ENCODE results near the gene POLL. TPM values are rescaled to one million over a fixed set of nuclear protein-coding genes. Genes with fewer than 3 reads are reported as not detected.
"Not testable (repeated sequence)": the region's sequence is repeated elsewhere in the genome, so short reads cannot be mapped to it uniquely, and the experiment has no call there.

POLL gene
- total RNA-seq (2021), result 40.7 to 46.2 TPM (median 41.3 TPM) in 3 replicates
- percentile 84 among the genes with signal in this experiment for Bru-seq, nascent RNA
- long read RNA-seq, experiment 1, transcript POLL-205 (8 exons, 2,360 nt), result major isoform, 25 of 79 reads
- long read RNA-seq, experiment 1, transcript POLL-201 (9 exons, 2,670 nt), result minor isoform, 5 of 79 reads
- long read RNA-seq, experiment 1, partial matches to known transcripts, result 12 of 79 reads
- long read RNA-seq, experiment 1, other reads (novel, unspliced or antisense), result 36 of 79 reads
- long read RNA-seq, experiment 2, transcript POLL-205 (8 exons, 2,360 nt), result major isoform, 11 of 38 reads
- long read RNA-seq, experiment 2, partial matches to known transcripts, result 5 of 38 reads
- long read RNA-seq, experiment 2, other reads (novel, unspliced or antisense), result 19 of 38 reads
- long read RNA-seq, experiment 3, partial matches to known transcripts, result 0 of 13 reads
- long read RNA-seq, experiment 3, other reads (novel, unspliced or antisense), result 12 of 13 reads

GRCh38 chr10:101587725-101588653, at the start of gene POLL, which contains the start of gene DPCD:
Gene POLL (minus strand): TSS chr10:101588257. CDS start chr10:101587360, 897 bp downstream.
Gene DPCD (plus strand): TSS chr10:101588321. CDS start chr10:101588337, 16 bp downstream.
- ATAC-seq (peak; percentile 96), DNase-seq (ENCODE audit: low spot score) (peak; percentile 96)
- ChIA-PET CTCF (interaction anchor here (0.6 to 3.4 kb wide), 15 partner anchors 11 to 485 kb away, joined by 3 to 33 read pairs (median 4); no protein-coding TSS in a partner anchor), POLR2A (interaction anchor here (0.5 to 1.7 kb wide), 3 partner anchors 230 to 401 kb away, joined by 3 to 6 read pairs (median 4); partner anchors contain the start of gene OGA)
- peak within 1 kb of the TSS; percentile 94 for H3K4me3 Mint-ChIP-seq
- H3K27ac Mint-ChIP-seq, result peak within 1 kb of the TSS; percentile 36; the same call in 1 of the 2 replicates
- H3K27me3 Mint-ChIP-seq (ENCODE audit: low read depth), result no peaks in the 10 kb centered on the region
- H3K9me3 Mint-ChIP-seq, result no peaks in the 10 kb centered on the region
- H3K4me1 Mint-ChIP-seq, result peaks cover 16% of the 10 kb centered on the region
- H3K36me3 Mint-ChIP-seq, result peaks cover 8% of the 10 kb centered on the region
- TF ChIP-seq NR2C2 (CRISPR knock-in tag; IDR thresholded peaks at IDR 0.05), result peak; percentile 98
- no peak for TF ChIP-seq CBFB (CRISPR knock-in tag; IDR thresholded peaks at IDR 0.05; ENCODE audit: low read depth)
- TF ChIP-seq ARID4B (CRISPR knock-in tag; IDR thresholded peaks at IDR 0.05; ENCODE audit: borderline replicate concordance), result peak; percentile 18; the same call in 1 of the 2 replicates
- no peak for TF ChIP-seq ZNF423 (CRISPR knock-in tag; IDR thresholded peaks at IDR 0.05)
- peak; percentile 44 for TF ChIP-seq NFYB (CRISPR knock-in tag; conservative IDR thresholded peaks at IDR 0.05; ENCODE audit: low read depth)
- TF ChIP-seq E2F4 (CRISPR knock-in tag; IDR thresholded peaks at IDR 0.05; ENCODE audit: borderline replicate concordance, low read depth), result no peak
- TF ChIP-seq FOXK1 (CRISPR knock-in tag; IDR thresholded peaks at IDR 0.05), result 0 out of 2 replicates have a peak, but pooled peaks have one; percentile 36

GRCh38 chr10:101633510-101633909, 45.5 kb upstream of the POLL start:
- DNase-seq (ENCODE audit: low spot score); ATAC-seq; CTCF ChIA-PET; H3K27ac Mint-ChIP-seq; POLR2A ChIA-PET; H3K9me3 Mint-ChIP-seq; H3K4me3 Mint-ChIP-seq; H3K4me1 Mint-ChIP-seq; H3K27me3 Mint-ChIP-seq (ENCODE audit: low read depth): not testable (repeated sequence)
- peaks cover 23% of the 10 kb centered on the region for H3K36me3 Mint-ChIP-seq

- H3K9me3 Mint-ChIP-seq, result peaks cover 8% of the 10 kb centered on the region
- no peak overlapping the region for H3K27ac Mint-ChIP-seq
- H3K4me1 Mint-ChIP-seq, result peaks cover 6% of the 10 kb centered on the region
- ChIA-PET POLR2A (no interaction called here), CTCF (interaction anchor here (1.0 kb wide), 2 partner anchors 17 to 149 kb away, joined by 3 to 5 read pairs; no protein-coding TSS in a partner anchor)
- no peak for ATAC-seq
- peaks cover 16% of the 10 kb centered on the region for H3K36me3 Mint-ChIP-seq
- no peak for DNase-seq (ENCODE audit: low spot score)
- no peak overlapping the region for H3K4me3 Mint-ChIP-seq
- H3K27me3 Mint-ChIP-seq (ENCODE audit: low read depth), result no peaks in the 10 kb centered on the region
- TF ChIP-seq FOXJ3 (CRISPR knock-in tag; IDR thresholded peaks at IDR 0.05; ENCODE audit: borderline replicate concordance), result no peak
- TF ChIP-seq GABPB1 (CRISPR knock-in tag; IDR thresholded peaks at IDR 0.05), result no peak
- TF ChIP-seq ZSCAN18 (CRISPR knock-in tag; IDR thresholded peaks at IDR 0.05), result no peak
- TF ChIP-seq ZNF423 (CRISPR knock-in tag; IDR thresholded peaks at IDR 0.05), result no peak
- no peak for TF ChIP-seq ZNF138 (CRISPR knock-in tag; conservative IDR thresholded peaks at IDR 0.05)
- no peak for TF ChIP-seq NFE2L1 (CRISPR knock-in tag; IDR thresholded peaks at IDR 0.05)
- TF ChIP-seq PREB (CRISPR knock-in tag; IDR thresholded peaks at IDR 0.05; ENCODE audit: borderline replicate concordance), result no peak
- TF ChIP-seq EMX1 (CRISPR knock-in tag; IDR thresholded peaks at IDR 0.05), result no peak
- TF ChIP-seq CBFB (CRISPR knock-in tag; IDR thresholded peaks at IDR 0.05; ENCODE audit: low read depth), result no peak
- TF ChIP-seq SOX15 (CRISPR knock-in tag; IDR thresholded peaks at IDR 0.05), result no peak
- TF ChIP-seq CREB1 (CRISPR knock-in tag; IDR thresholded peaks at IDR 0.05), result no peak
- no peak for TF ChIP-seq NFYB (CRISPR knock-in tag; conservative IDR thresholded peaks at IDR 0.05; ENCODE audit: low read depth)
- TF ChIP-seq ELF4 (CRISPR knock-in tag; IDR thresholded peaks at IDR 0.05; ENCODE audit: low read depth), result no peak
- no peak for TF ChIP-seq JUN (CRISPR knock-in tag; IDR thresholded peaks at IDR 0.05)
- no peak for TF ChIP-seq ZNF121 (CRISPR knock-in tag; IDR thresholded peaks at IDR 0.05)
- TF ChIP-seq TP53 (CRISPR knock-in tag; IDR thresholded peaks at IDR 0.05), result no peak
These were observed 43.9 kb upstream of the POLL start for GRCh38 chr10:101631821-101632475.

Measured in WTC11 (cell line).